ENCODE measurements around the gene WDR37. TPM values are rescaled to one million over a fixed set of nuclear protein-coding genes. Genes with fewer than 3 reads are reported as not detected.
A peak's percentile ranks its signal among the peaks of the same experiment; 100 is the strongest.
"Not testable (repeated sequence)": the region's sequence is repeated elsewhere in the genome, so short reads cannot be mapped to it uniquely, and the experiment has no call there.

WDR37 gene, protein sequence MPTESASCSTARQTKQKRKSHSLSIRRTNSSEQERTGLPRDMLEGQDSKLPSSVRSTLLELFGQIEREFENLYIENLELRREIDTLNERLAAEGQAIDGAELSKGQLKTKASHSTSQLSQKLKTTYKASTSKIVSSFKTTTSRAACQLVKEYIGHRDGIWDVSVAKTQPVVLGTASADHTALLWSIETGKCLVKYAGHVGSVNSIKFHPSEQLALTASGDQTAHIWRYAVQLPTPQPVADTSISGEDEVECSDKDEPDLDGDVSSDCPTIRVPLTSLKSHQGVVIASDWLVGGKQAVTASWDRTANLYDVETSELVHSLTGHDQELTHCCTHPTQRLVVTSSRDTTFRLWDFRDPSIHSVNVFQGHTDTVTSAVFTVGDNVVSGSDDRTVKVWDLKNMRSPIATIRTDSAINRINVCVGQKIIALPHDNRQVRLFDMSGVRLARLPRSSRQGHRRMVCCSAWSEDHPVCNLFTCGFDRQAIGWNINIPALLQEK
- 10 to 100 TPM; 22.0 to 26.4 TPM for total RNA-seq

DNA sequence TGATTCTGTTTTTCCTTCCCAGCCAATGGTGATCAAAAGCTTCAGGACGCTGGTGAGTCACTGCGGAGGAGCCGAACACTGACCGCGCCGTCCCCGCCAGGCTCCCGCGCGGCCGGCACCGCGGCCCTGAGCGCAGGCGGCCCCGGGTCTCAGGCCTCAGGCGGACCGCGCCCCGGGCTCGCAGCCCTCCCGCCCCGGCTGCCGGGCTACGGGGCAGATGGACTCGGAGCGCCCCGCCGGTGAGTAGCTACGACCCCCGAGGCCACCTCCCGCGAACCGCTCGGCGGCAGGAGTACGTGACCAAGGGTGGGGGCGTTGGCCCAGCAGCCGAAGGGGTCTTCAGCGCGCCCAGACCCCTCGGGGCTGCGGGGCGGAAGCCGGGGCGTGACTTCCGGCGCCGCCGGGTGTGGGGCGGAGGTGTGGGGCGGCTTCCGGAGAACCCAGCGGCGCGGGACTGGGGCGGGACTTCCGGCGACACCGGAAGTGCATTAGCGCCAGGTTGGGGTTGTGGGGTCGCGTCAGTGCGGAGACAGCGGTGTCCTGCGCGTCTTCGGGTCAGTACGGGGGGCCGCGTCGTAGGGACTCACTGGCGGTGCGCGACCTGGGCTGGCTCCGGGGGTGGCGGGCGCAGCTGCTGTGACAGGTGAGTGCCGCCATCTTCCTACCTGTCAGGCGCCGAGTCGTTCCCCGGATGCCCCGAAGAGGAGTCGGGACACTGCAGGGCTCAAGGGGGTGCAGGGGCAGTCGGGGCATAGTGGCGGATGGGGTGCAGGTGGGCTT is at the start of gene WDR37:
Gene WDR37 (plus strand): TSS at position 60 of the 780 bp plus-strand sequence. CDS start 15,771 bp downstream, outside the sequence.
- CTCF ChIA-PET = interaction anchor here (1.8 kb wide), 2 partner anchors 12 to 13 kb away, joined by 5 to 7 read pairs; no protein-coding TSS in a partner anchor

DNA sequence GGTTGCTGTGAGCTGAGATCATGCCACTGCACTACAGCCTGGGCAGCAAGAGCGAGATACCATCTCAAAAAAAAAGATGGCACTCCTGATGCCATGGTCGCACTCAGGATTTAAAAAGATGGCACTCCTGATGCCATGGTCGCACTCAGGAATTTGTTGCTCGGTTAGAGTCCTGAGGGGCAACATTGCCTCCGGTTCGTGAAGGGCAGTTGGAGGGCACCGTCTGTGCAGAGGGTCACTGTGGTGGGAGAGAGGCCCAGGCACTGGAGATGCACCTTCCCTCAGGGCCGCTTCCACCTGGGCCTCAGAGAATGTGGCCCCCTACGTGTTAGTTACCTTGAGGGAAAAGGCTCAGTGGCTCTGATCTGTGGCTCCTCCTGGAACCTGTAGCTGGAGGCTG is 49.6 kb upstream of the WDR37 start:
- Mint-ChIP-seq H3K27ac (no peak overlapping the region), H3K36me3 (peaks cover 56% of the 10 kb centered on the region), H3K9me3 (ENCODE audit: low read depth) (no peaks in the 10 kb centered on the region), H3K4me3 (no peak overlapping the region), H3K4me1 (no peaks in the 10 kb centered on the region), H3K27me3 (no peaks in the 10 kb centered on the region)
- CTCF ChIA-PET = no interaction called here
- ATAC-seq = no peak
- DNase-seq = no peak

More for the DNA sequence above, at the start of gene WDR37:
- ATAC-seq (peak; percentile 93), DNase-seq (peak; percentile 91)
- Mint-ChIP-seq H3K9me3 (ENCODE audit: low read depth) (no peaks in the 10 kb centered on the region), H3K4me3 (peak within 1 kb of the TSS; percentile 100), H3K27me3 (no peaks in the 10 kb centered on the region), H3K27ac (peak within 1 kb of the TSS; percentile 95), H3K4me1 (peaks cover 79% of the 10 kb centered on the region), H3K36me3 (peaks cover 34% of the 10 kb centered on the region)

DNA sequence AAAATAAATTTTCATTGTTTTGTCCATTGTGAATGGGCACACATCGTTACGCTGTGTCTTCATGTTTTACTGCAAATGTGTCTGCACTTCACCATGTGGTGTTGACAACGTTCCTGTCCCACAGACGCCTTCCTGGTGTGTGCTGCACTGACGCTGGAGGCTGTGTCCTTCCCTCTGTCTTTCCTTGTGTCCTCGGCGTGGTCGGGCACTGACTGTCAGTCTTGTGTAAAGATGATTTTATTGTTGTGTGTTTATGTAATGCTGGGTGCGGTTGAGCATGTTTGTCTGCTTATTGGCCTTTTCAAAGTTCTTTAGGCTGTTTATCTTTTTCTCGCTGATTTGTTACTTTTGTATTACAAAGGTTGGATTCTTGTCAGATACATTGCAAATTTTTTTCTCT is 48.6 kb upstream of the WDR37 start:
- ATAC-seq = no peak
- no peak overlapping the region for H3K4me3 Mint-ChIP-seq
- H3K27ac Mint-ChIP-seq = no peak overlapping the region
- no peak for DNase-seq
- no peaks in the 10 kb centered on the region for H3K27me3 Mint-ChIP-seq
- peaks cover 55% of the 10 kb centered on the region for H3K36me3 Mint-ChIP-seq
- CTCF ChIA-PET = no interaction called here
- H3K9me3 Mint-ChIP-seq (ENCODE audit: low read depth) = no peaks in the 10 kb centered on the region
- H3K4me1 Mint-ChIP-seq = no peaks in the 10 kb centered on the region

DNA sequence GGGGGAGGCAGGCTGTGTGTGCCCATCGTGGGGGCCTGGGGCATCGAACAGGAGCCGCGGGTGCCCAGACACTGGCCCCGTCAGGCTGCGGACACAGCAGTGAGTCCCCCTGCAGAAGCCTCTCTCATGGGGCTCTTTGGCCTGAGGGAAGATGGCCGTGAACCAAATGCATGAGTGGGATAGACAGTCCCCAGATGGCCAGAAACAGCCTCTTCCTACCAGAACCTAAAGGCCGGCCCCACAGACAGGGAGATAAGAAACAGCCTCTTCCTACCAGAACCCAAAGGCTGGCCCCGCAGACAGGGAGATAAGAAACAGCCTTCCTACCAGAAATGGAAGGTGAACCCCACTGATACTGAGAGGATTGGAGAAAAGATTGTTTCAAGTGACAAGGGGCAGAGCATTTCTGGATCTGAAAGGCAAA is 47.1 kb upstream of the WDR37 start:
- CTCF ChIA-PET = no interaction called here
- H3K27me3 Mint-ChIP-seq = no peaks in the 10 kb centered on the region
- no peaks in the 10 kb centered on the region for H3K9me3 Mint-ChIP-seq (ENCODE audit: low read depth)
- ATAC-seq = no peak
- no peak overlapping the region for H3K27ac Mint-ChIP-seq
- H3K36me3 Mint-ChIP-seq = peaks cover 46% of the 10 kb centered on the region
- no peak overlapping the region for H3K4me3 Mint-ChIP-seq
- H3K4me1 Mint-ChIP-seq = no peaks in the 10 kb centered on the region
- DNase-seq = no peak

DNA sequence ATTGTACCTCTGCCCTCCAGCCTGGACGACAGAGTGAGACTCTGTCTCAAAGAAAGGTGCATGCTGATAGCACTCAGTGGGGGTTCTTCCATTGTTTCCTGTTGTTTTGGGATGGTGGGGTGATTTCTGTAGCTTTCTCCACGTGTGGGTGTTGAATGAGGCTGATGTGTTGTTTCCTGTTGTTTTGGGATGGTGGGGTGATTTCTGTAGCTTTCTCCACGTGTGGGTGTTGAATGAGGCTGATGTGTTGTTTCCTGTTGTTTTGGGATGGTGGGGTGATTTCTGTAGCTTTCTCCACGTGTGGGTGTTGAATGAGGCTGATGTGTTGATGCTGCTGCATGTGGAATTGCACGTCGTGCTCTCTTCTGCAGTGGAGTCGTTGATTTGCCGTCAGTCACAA is 46.2 kb upstream of the WDR37 start:
- ATAC-seq; H3K4me3 Mint-ChIP-seq; H3K27ac Mint-ChIP-seq; H3K27me3 Mint-ChIP-seq; DNase-seq; CTCF ChIA-PET; H3K4me1 Mint-ChIP-seq; H3K9me3 Mint-ChIP-seq (ENCODE audit: low read depth): not testable (repeated sequence)
- peaks cover 51% of the 10 kb centered on the region for H3K36me3 Mint-ChIP-seq

DNA sequence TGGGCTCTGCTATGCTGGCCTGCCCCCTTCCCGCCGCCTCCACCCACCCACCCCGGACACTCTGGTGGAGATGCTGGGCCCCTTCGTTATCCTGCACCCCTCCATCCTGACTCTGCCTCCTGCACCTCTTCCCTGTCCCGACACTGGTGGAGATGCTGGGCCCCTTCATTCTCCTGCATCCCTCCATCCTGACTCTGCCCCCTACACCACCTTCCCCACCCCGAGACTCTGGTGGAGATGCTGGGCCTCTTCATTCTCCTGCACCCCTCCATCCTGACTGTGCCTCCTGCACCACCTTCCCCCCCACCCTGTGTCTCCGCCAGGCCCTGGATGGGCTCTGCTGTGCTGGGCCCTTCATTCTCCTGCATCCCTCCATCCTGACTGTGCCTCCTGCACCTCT is 45.5 kb upstream of the WDR37 start:
- no peak overlapping the region for H3K27ac Mint-ChIP-seq
- no peak overlapping the region for H3K4me3 Mint-ChIP-seq
- no peak for ATAC-seq

DNA sequence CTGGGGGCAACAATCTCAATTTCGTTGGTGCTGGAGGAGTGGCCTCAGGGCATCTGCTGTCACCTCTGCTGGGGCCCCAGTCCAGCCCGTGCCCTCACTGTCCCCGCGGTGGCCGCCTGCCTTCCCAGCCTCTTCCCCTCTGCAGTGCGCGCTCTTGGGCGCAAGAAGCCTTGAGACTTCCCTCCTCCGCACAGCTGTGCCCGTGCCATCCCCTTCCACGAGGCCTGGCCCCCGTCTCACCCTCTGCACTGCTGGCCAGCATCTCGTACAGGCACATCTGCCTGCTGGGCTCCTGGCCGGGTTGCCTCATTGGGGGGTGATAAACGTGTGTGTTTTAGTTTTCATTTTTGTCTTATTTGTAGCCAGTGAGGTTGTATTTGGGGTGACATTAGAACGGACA is 44.5 kb upstream of the WDR37 start:
- ATAC-seq (no peak), DNase-seq (no peak)
- CTCF ChIA-PET = no interaction called here
- H3K4me3 Mint-ChIP-seq = no peak overlapping the region
- no peaks in the 10 kb centered on the region for H3K27me3 Mint-ChIP-seq
- H3K27ac Mint-ChIP-seq = no peak overlapping the region
- H3K9me3 Mint-ChIP-seq (ENCODE audit: low read depth) = no peaks in the 10 kb centered on the region
- peaks cover 46% of the 10 kb centered on the region for H3K36me3 Mint-ChIP-seq
- H3K4me1 Mint-ChIP-seq = no peaks in the 10 kb centered on the region

More for the DNA sequence above, 45.5 kb upstream of the WDR37 start:
- CTCF ChIA-PET = no interaction called here
- peaks cover 48% of the 10 kb centered on the region for H3K36me3 Mint-ChIP-seq
- DNase-seq = no peak
- H3K9me3 Mint-ChIP-seq (ENCODE audit: low read depth) = no peaks in the 10 kb centered on the region
- H3K4me1 Mint-ChIP-seq = no peaks in the 10 kb centered on the region
- H3K27me3 Mint-ChIP-seq = no peaks in the 10 kb centered on the region

DNA sequence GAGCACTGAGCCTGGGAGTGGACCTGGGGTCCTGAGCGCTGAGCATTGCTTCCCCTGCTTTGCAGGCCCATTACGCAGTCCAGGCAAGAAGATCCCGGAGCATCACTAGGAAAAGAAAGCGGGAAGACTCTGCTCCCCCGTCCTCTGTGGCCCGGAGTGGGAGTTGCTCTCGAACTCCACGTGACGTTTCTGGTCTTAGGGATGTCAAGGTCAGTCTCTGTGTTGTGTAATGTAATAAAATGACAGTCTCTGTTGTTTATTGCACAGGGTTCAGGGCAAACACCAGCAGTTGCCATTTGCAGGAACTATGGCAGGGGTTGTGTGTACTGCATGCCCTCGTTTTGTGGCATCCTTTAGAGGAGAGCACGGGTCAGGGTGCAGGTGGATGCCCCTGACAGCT is 40.5 kb upstream of the WDR37 start:
- Mint-ChIP-seq H3K9me3 (ENCODE audit: low read depth) (no peaks in the 10 kb centered on the region), H3K27ac (no peak overlapping the region), H3K4me3 (no peak overlapping the region), H3K4me1 (no peaks in the 10 kb centered on the region), H3K36me3 (peaks cover 56% of the 10 kb centered on the region), H3K27me3 (no peaks in the 10 kb centered on the region)
- ATAC-seq (no peak), DNase-seq (no peak)
- CTCF ChIA-PET = no interaction called here

DNA sequence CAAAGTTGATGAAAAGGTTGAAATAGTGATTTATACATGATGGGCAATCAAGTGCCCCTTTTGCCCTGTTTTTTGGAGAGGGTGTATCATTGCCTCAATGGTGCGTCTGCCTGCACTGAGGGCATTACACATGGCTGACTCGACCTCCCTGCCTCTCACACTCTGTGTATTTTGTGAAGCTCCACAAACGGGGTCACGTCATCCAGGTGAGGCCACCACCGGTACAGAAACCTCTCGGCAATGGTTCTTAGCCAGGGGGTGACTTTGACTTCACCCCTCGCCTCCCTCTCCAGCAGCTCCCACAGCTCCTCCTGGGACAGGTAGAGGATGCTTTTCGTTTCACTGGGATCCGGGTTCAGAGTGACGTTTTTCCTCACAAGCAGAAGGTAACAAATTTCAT is 36.8 kb upstream of the WDR37 start:
- no peak for ATAC-seq
- no peak overlapping the region for H3K27ac Mint-ChIP-seq
- H3K27me3 Mint-ChIP-seq = no peaks in the 10 kb centered on the region
- H3K36me3 Mint-ChIP-seq = peaks cover 37% of the 10 kb centered on the region
- no peak for DNase-seq
- H3K4me1 Mint-ChIP-seq = no peaks in the 10 kb centered on the region
- H3K4me3 Mint-ChIP-seq = no peak overlapping the region
- CTCF ChIA-PET = interaction anchor here (1.1 kb wide), 1 partner anchor 10 kb away, joined by 3 read pairs; no protein-coding TSS in a partner anchor
- H3K9me3 Mint-ChIP-seq (ENCODE audit: low read depth) = no peaks in the 10 kb centered on the region

DNA sequence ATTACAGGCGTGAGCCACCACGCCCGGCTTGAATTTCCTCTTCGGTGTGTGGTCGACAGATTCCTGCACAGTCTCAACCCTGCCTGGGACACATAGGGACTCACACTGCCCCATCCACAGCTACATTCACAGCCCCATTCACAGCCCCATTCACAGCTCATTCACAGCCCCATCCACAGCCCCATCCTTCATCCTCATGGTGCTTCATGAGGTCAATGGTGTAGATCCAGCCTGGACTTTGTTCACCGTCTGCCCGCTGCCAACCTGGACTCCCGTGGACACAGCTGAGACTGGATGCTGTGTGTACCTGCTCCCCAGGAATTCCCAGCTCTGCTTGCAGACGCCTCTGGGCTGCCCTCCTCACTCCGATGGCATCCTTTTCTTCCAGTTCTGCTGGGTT is 35.7 kb upstream of the WDR37 start:
- H3K36me3 Mint-ChIP-seq = peaks cover 32% of the 10 kb centered on the region
- DNase-seq (no peak), ATAC-seq (no peak)
- no peaks in the 10 kb centered on the region for H3K4me1 Mint-ChIP-seq
- no peaks in the 10 kb centered on the region for H3K27me3 Mint-ChIP-seq
- no peak overlapping the region for H3K27ac Mint-ChIP-seq
- no peak overlapping the region for H3K4me3 Mint-ChIP-seq
- CTCF ChIA-PET = no interaction called here
- H3K9me3 Mint-ChIP-seq (ENCODE audit: low read depth) = no peaks in the 10 kb centered on the region

DNA sequence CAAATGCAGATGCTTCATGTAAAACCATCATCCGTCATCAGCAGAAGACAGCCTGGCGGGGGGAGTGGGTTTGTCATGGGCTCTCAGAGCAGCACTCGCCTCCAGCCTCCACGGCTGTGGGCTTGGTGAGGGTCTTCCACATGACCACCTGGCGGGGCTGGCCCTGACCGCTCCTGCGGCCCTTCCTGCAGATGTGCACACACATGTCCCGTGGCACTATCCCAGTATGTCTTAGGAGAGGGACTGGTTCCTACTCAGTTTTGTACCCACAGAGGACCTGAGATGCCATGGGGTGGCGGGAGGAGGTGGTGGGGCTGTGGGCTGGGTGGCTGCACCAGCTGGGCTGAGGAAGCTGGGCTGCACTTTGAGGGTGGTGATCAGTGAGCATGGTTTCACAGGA is 35.2 kb upstream of the WDR37 start:
- H3K9me3 Mint-ChIP-seq (ENCODE audit: low read depth) = no peaks in the 10 kb centered on the region
- H3K36me3 Mint-ChIP-seq = peaks cover 31% of the 10 kb centered on the region
- H3K4me3 Mint-ChIP-seq = no peak overlapping the region
- CTCF ChIA-PET = interaction anchor here (1.0 kb wide), 1 partner anchor 8 kb away, joined by 4 read pairs; no protein-coding TSS in a partner anchor
- no peaks in the 10 kb centered on the region for H3K4me1 Mint-ChIP-seq
- DNase-seq (no peak), ATAC-seq (no peak)
- H3K27ac Mint-ChIP-seq = no peak overlapping the region
- no peaks in the 10 kb centered on the region for H3K27me3 Mint-ChIP-seq

DNA sequence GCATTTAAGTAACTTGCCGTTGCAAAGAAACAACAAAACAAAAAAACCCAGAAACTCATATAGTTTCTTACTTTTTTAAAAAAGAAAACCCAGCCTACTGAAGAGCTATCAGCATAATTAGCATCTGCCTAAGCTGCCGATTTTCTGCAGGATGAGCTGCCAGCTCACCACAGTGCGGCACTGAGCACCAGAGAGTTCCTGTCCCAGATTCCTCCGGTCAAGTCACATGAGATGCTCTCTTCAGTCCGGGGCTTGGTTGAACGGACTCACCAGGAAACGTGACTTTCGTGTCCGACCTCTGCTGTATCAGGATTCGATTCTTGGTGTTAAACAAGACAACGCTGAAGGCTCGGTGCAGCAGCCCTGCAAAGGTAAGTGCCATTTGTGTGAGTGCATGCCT is 33.8 kb upstream of the WDR37 start:
- Mint-ChIP-seq H3K27ac (no peak overlapping the region), H3K4me3 (no peak overlapping the region)

DNA sequence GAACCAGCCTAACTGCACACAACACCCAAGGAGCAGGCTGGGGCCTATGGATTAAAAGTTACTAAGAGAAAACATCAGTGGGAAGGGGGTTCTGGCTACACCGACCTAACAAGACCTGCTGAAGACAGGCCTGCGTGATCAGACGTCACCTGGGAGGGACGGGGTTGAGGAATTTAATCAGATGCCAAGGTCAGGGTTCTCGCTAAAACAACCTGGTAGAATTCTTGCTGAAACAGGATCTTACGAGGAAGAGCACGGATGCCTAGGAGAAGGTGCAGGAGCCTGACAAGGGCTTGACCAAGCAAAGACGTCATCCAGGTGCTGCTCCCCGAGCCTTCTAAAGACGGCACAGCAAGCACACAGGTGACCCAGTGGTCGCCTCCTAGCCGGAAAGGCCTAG is 32.1 kb upstream of the WDR37 start:
- Mint-ChIP-seq H3K36me3 (peaks cover 17% of the 10 kb centered on the region), H3K4me3 (no peak overlapping the region), H3K27ac (no peak overlapping the region), H3K9me3 (ENCODE audit: low read depth) (no peaks in the 10 kb centered on the region), H3K27me3 (no peaks in the 10 kb centered on the region), H3K4me1 (no peaks in the 10 kb centered on the region)
- DNase-seq (no peak), ATAC-seq (no peak)
- CTCF ChIA-PET = no interaction called here

More for the DNA sequence above, 33.8 kb upstream of the WDR37 start:
- Mint-ChIP-seq H3K36me3 (peaks cover 25% of the 10 kb centered on the region), H3K4me1 (no peaks in the 10 kb centered on the region), H3K27me3 (no peaks in the 10 kb centered on the region), H3K9me3 (ENCODE audit: low read depth) (no peaks in the 10 kb centered on the region)
- no peak for DNase-seq
- CTCF ChIA-PET = no interaction called here
- no peak for ATAC-seq
